K562 (cell line): ENCODE measurements around the gene PAK1IP1. TPM values are rescaled to one million over a fixed set of nuclear protein-coding genes. Genes with fewer than 3 reads are reported as not detected.

Experiments used
- BHLHE40 ChIP-seq: IDR thresholded peaks from 2 replicates; pipeline ENCODE4 v1.6.1; 2011; ENCODE audit warnings: low read length, improper control_type of control experiment
- CCAR2 ChIP-seq: fragments of 200-400 bp; formaldehyde crosslinking; IDR thresholded peaks from 2 replicates; pipeline ENCODE4 v1.6.1; 2017; ENCODE audit warnings: mild to moderate bottlenecking, low read depth, low read length
- GABPB2 ChIP-seq: fragments of 250-450 bp; sonication (Bioruptor Pico); conservative IDR thresholded peaks from 2 replicates; pipeline ENCODE4 v1.5.1; 2021; ENCODE audit warnings: mild to moderate bottlenecking
- HCFC1 ChIP-seq: IDR thresholded peaks from 2 replicates; pipeline ENCODE4 v1.6.1; 2012; ENCODE audit warnings: low read depth, low read length, improper control_type of control experiment
- KDM4B ChIP-seq, 2 experiments: fragments of 450-650 bp in 1 of 2; sonication (generic) in 1 of 2; IDR thresholded peaks; 2 replicates each; pipeline ENCODE4 v1.6.1; 2016 to 2017; ENCODE audit warnings: borderline replicate concordance in 2 of 2, antibody characterized with exemption in 1 of 2, low read depth in 1 of 2, mild to moderate bottlenecking in 1 of 2
- MIER1 ChIP-seq: fragments of 450-650 bp; IDR thresholded peaks from 2 replicates; pipeline ENCODE4 v1.6.1; 2016; ENCODE audit warnings: antibody characterized with exemption, mild to moderate bottlenecking, low read depth
- MTA2 ChIP-seq: fragments of 450-650 bp; IDR thresholded peaks from 2 replicates; pipeline ENCODE4 v1.6.1; 2016; ENCODE audit warnings: low read depth
- NCOA6 ChIP-seq: fragments of 450-650 bp; IDR thresholded peaks from 2 replicates; pipeline ENCODE4 v1.6.1; 2017; ENCODE audit warnings: mild to moderate bottlenecking
- PHB2 ChIP-seq: fragments of 450-650 bp; IDR thresholded peaks from 2 replicates; pipeline ENCODE4 v1.6.1; 2017; ENCODE audit warnings: low read depth
- PTRF ChIP-seq: fragments of 450-650 bp; IDR thresholded peaks from 2 replicates; pipeline ENCODE4 v1.6.1; 2016; ENCODE audit warnings: mild to moderate bottlenecking, missing genetic modification characterization, missing compliant biosample characterization
- RCOR1 ChIP-seq, 2 experiments: IDR thresholded peaks; 2 replicates each; pipeline ENCODE4 v1.6.1; 2012; ENCODE audit warnings: low read depth in 2 of 2, low read length in 2 of 2, borderline replicate concordance in 1 of 2, improper control_type of control experiment in 1 of 2
- SNRNP70 ChIP-seq: fragments of 200-400 bp; formaldehyde crosslinking; optimal IDR thresholded peaks from 2 replicates; pipeline ENCODE3; 2017; ENCODE audit warnings: low read depth, low read length
- SPI1 ChIP-seq: IDR thresholded peaks from 2 replicates; pipeline ENCODE4 v1.6.1; 2011; ENCODE audit warnings: low read depth, low read length, control low read depth, borderline replicate concordance
- TAF7 ChIP-seq: fragments of 450-650 bp; IDR thresholded peaks from 2 replicates; pipeline ENCODE4 v1.6.1; 2016; ENCODE audit warnings: missing genetic modification characterization, missing compliant biosample characterization
- TSC22D4 ChIP-seq: fragments of 450-650 bp; IDR thresholded peaks from 2 replicates; pipeline ENCODE4 v1.6.1; 2016; ENCODE audit warnings: missing genetic modification characterization, missing biosample characterization, control low read depth
- ZC3H8 ChIP-seq: fragments of 450-650 bp; IDR thresholded peaks from 2 replicates; pipeline ENCODE4 v1.6.1; 2017
- ZNF143 ChIP-seq: sonication (generic); formaldehyde crosslinking; IDR thresholded peaks from 2 replicates; pipeline ENCODE4 v1.9.0; 2022; ENCODE audit warnings: mild to moderate bottlenecking, missing genetic modification reagents
- ZNF146 ChIP-seq: IDR thresholded peaks from one replicate; pipeline ENCODE4 v1.6.1; 2018; ENCODE audit warnings: missing compliant biosample characterization; ENCODE audit not compliant: unreplicated experiment
- ZNF699 ChIP-seq: fragments of 250-450 bp; sonication (Bioruptor Pico); IDR thresholded peaks from 2 replicates; pipeline ENCODE4 v1.8.0; 2021; ENCODE audit warnings: mild to moderate bottlenecking, moderate library complexity; ENCODE audit not compliant: insufficient replicate concordance
- polyA plus RNA-seq, 8 experiments: library from polyadenylated mRNA; depleted of rRNA in 4 of 8; stranded (reverse) in 5 of 8; unstranded in 3 of 8; fragments of >200 nt; fragmentation: Nextera tagmentation in 2 of 8; fragmentation: Illumina TruSeq in 1 of 8; extraction: Ambion mirVana in 2 of 8; extraction: Trizol in 1 of 8; gene quantifications; 2 replicates each; pipeline versions ENCODE4 v1.2.1 to v1.2.3, GENCODE V29; 2011 to 2014; ENCODE audit warnings: inconsistent platforms in 1 of 8, missing spikeins in 1 of 8
- total RNA-seq, 7 experiments: library from RNA; depleted of rRNA in 6 of 7; stranded (reverse); fragments of >200 nt in 6 of 7; fragmentation: Illumina TruSeq in 2 of 7; extraction: Trizol in 2 of 7; gene quantifications; 2 replicates each; pipeline versions ENCODE4 v1.2.1 to v1.2.3, GENCODE V29; 2011 to 2021; ENCODE audit warnings: low replicate concordance in 1 of 7
- TF ChIP-seq, protein P1 (sequence below): fragments of 450-650 bp; IDR thresholded peaks from 2 replicates; pipeline ENCODE4 v1.6.1; 2014; ENCODE audit warnings: low read depth, mild to moderate bottlenecking, moderate library complexity, borderline replicate concordance
- TF ChIP-seq, protein P2 (sequence below): fragments of 450-650 bp; formaldehyde crosslinking; IDR thresholded peaks from 2 replicates; pipeline ENCODE4 v1.4.0; 2022; ENCODE audit warnings: missing genetic modification characterization
- TF ChIP-seq, protein P3 (sequence below): fragments of 450-650 bp; IDR thresholded peaks from 2 replicates; pipeline ENCODE4 v1.6.1; 2016
- TF ChIP-seq, protein P4 (sequence below): fragments of 450-650 bp; IDR thresholded peaks from 2 replicates; pipeline ENCODE4 v1.6.1; 2018; ENCODE audit warnings: mild to moderate bottlenecking, low read depth; ENCODE audit not compliant: partially characterized antibody
- TF ChIP-seq, protein P5 (sequence below), 2 experiments: fragments of 250-450 bp in 1 of 2; fragments of 450-650 bp in 1 of 2; sonication (Bioruptor Pico) in 1 of 2; IDR thresholded peaks; 2 replicates each; pipeline versions ENCODE4 v1.6.1 to v1.8.0; 2016 to 2021; ENCODE audit warnings: mild to moderate bottlenecking in 2 of 2, moderate library complexity in 2 of 2, missing compliant biosample characterization in 1 of 2, missing genetic modification characterization in 1 of 2

Gene PAK1IP1
- total and polyA plus RNA-seq, 9 of the 15 experiments (the other 6 are each of a cell fraction or from before 2014, with no cell fraction given): 50.0 to 200 (median 87.0) TPM

DNA sequence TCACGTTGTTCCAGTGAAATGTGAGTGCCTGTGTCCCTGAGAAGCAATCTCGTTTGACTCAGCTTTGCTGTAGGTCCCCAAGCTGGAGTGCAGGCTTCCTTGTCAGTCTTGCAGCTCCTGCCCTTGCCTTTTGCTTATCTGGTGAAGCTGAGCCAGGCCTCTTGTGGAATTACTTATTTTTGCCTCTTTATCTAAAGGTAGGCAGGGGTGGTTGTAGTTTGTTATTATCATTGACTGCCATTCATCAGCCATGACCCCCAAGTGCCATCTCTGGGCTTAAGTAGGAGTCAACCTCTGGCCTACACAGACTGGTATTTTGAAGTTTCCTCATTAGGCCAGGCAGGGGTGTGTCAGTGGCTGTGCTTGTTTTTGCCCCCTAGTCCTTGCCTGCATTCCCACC lies 55.0 kb downstream of the PAK1IP1 start (continued):
- TF ChIP-seq, protein P1, sequence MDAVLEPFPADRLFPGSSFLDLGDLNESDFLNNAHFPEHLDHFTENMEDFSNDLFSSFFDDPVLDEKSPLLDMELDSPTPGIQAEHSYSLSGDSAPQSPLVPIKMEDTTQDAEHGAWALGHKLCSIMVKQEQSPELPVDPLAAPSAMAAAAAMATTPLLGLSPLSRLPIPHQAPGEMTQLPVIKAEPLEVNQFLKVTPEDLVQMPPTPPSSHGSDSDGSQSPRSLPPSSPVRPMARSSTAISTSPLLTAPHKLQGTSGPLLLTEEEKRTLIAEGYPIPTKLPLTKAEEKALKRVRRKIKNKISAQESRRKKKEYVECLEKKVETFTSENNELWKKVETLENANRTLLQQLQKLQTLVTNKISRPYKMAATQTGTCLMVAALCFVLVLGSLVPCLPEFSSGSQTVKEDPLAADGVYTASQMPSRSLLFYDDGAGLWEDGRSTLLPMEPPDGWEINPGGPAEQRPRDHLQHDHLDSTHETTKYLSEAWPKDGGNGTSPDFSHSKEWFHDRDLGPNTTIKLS: no peak; the same call in 1 of the 2 replicates
- TF ChIP-seq, protein P2, sequence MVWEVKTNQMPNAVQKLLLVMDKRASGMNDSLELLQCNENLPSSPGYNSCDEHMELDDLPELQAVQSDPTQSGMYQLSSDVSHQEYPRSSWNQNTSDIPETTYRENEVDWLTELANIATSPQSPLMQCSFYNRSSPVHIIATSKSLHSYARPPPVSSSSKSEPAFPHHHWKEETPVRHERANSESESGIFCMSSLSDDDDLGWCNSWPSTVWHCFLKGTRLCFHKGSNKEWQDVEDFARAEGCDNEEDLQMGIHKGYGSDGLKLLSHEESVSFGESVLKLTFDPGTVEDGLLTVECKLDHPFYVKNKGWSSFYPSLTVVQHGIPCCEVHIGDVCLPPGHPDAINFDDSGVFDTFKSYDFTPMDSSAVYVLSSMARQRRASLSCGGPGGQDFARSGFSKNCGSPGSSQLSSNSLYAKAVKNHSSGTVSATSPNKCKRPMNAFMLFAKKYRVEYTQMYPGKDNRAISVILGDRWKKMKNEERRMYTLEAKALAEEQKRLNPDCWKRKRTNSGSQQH (CRISPR knock-in tag): no peak
- TF ChIP-seq, protein P3, sequence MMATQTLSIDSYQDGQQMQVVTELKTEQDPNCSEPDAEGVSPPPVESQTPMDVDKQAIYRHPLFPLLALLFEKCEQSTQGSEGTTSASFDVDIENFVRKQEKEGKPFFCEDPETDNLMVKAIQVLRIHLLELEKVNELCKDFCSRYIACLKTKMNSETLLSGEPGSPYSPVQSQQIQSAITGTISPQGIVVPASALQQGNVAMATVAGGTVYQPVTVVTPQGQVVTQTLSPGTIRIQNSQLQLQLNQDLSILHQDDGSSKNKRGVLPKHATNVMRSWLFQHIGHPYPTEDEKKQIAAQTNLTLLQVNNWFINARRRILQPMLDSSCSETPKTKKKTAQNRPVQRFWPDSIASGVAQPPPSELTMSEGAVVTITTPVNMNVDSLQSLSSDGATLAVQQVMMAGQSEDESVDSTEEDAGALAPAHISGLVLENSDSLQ: peak; percentile 64
- TF ChIP-seq TAF7 (tag) (no peak), GABPB2 (CRISPR knock-in tag) (no peak), SPI1 (no peak), MTA2 (peak; percentile 74), KDM4B (IDR thresholded peaks at IDR 0.05; ENCODE audit: borderline replicate concordance in 2 of 2, low read depth in 1 of 2) (no peak), CCAR2 (no peak), HCFC1 (no peak), PHB2 (peak; percentile 63; the same call in 1 of the 2 replicates), PTRF (tag) (no peak), TSC22D4 (no peak), ZNF143 (no peak), SNRNP70 (no peak), BHLHE40 (peak; percentile 23; the same call in 1 of the 2 replicates), ZNF699 (no peak), MIER1 (peak; percentile 45; the same call in 1 of the 2 replicates), ZNF146 (no peak), NCOA6 (no peak), ZC3H8 (no peak), RCOR1 (IDR thresholded peaks at IDR 0.05; ENCODE audit: borderline replicate concordance in 1 of 2, low read depth in 2 of 2, low read length in 2 of 2) (peak; percentile 52 to 70; a peak in 2 of 4 replicates)
- TF ChIP-seq, protein P4, sequence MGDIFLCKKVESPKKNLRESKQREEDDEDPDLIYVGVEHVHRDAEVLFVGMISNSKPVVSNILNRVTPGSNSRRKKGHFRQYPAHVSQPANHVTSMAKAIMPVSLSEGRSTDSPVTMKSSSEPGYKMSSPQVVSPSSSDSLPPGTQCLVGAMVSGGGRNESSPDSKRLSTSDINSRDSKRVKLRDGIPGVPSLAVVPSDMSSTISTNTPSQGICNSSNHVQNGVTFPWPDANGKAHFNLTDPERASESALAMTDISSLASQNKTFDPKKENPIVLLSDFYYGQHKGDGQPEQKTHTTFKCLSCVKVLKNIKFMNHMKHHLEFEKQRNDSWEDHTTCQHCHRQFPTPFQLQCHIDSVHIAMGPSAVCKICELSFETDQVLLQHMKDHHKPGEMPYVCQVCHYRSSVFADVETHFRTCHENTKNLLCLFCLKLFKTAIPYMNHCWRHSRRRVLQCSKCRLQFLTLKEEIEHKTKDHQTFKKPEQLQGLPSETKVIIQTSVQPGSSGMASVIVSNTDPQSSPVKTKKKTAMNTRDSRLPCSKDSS: no peak
- TF ChIP-seq, protein P5, sequence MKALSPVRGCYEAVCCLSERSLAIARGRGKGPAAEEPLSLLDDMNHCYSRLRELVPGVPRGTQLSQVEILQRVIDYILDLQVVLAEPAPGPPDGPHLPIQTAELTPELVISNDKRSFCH (CRISPR knock-in tag; IDR thresholded peaks at IDR 0.05): no peak
- TF ChIP-seq, protein P5 (tag; IDR thresholded peaks at IDR 0.05): no peak
